ENCODE measurements around the gene SPAG17. TPM values are rescaled to one million over a fixed set of nuclear protein-coding genes. Genes with fewer than 3 reads are reported as not detected.

Gene SPAG17
- total RNA-seq, 2 donors from 2014 or later = 2.2 TPM; not detected in 1

GRCh38 chr1:118100686-118101514 is 84.1 kb downstream of the SPAG17 start:
- Mint-ChIP-seq H3K27me3 (no peaks in the 10 kb centered on the region), H3K4me3 (no peak overlapping the region), H3K27ac (no peak overlapping the region), H3K9me3 (peaks cover 3% of the 10 kb centered on the region), H3K36me3 (no peaks in the 10 kb centered on the region), H3K4me1 (ENCODE audit: low read depth in 2 of 2) (no peaks in the 10 kb centered on the region)
- ATAC-seq (no peak), DNase-seq (ENCODE audit: low spot score) (no peak)

GRCh38 chr1:118099686-118100085 is 85.3 kb downstream of the SPAG17 start:
- peaks cover 3% of the 10 kb centered on the region for H3K9me3 Mint-ChIP-seq
- H3K27ac Mint-ChIP-seq = no peak overlapping the region
- no peaks in the 10 kb centered on the region for H3K4me1 Mint-ChIP-seq (ENCODE audit: low read depth in 2 of 2)
- no peak overlapping the region for H3K4me3 Mint-ChIP-seq
- DNase-seq (ENCODE audit: low spot score) (no peak), ATAC-seq (no peak)
- H3K27me3 Mint-ChIP-seq = no peaks in the 10 kb centered on the region
- H3K36me3 Mint-ChIP-seq = no peaks in the 10 kb centered on the region

- DNase-seq (ENCODE audit: low spot score) (no peak), ATAC-seq (no peak)
- Mint-ChIP-seq H3K36me3 (no peaks in the 10 kb centered on the region), H3K4me1 (ENCODE audit: low read depth in 2 of 2) (no peaks in the 10 kb centered on the region), H3K27me3 (peaks cover 0 to under 1% of the 10 kb centered on the region in 2 donors), H3K9me3 (peaks cover 3% of the 10 kb centered on the region), H3K4me3 (no peak overlapping the region), H3K27ac (no peak overlapping the region)
Observed at GRCh38 chr1:118097622-118098348, 87.2 kb downstream of the SPAG17 start.

- no peak overlapping the region for H3K27ac Mint-ChIP-seq
- ATAC-seq (no peak), DNase-seq (ENCODE audit: low spot score) (no peak)
- H3K36me3 Mint-ChIP-seq = no peaks in the 10 kb centered on the region
- H3K27me3 Mint-ChIP-seq = peaks cover 0 to 7% of the 10 kb centered on the region in 2 donors
- H3K4me3 Mint-ChIP-seq = no peak overlapping the region
- H3K4me1 Mint-ChIP-seq (ENCODE audit: low read depth in 2 of 2) = no peaks in the 10 kb centered on the region
- H3K9me3 Mint-ChIP-seq = peaks cover 12% of the 10 kb centered on the region
Observed at GRCh38 chr1:118093017-118093416, 92.0 kb downstream of the SPAG17 start.

DNA sequence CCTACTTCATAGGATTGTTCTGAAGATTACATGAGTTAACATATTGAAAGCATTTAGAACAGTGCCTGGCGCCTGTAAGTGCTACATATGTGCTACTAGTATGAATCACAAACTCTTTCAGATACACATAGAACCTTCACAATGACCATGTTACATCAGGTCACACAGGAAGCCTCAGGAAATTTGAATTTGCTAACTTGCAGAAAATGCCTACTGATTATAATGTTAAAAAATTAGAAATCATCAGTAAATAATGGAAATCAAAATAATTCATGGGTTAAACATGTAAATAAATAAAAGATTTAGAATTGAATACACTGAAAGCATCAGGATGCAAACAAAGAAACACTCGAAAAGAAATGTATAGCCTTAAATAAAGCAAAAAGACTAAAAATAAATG is 94.9 kb downstream of the SPAG17 start:
- peaks cover 0 to 7% of the 10 kb centered on the region in 2 donors for H3K27me3 Mint-ChIP-seq
- no peaks in the 10 kb centered on the region for H3K4me1 Mint-ChIP-seq (ENCODE audit: low read depth in 2 of 2)
- no peak for DNase-seq (ENCODE audit: low spot score)
- peaks cover 12% of the 10 kb centered on the region for H3K9me3 Mint-ChIP-seq
- no peaks in the 10 kb centered on the region for H3K36me3 Mint-ChIP-seq
- H3K27ac Mint-ChIP-seq = no peak overlapping the region
- ATAC-seq = no peak
- H3K4me3 Mint-ChIP-seq = no peak overlapping the region

DNA sequence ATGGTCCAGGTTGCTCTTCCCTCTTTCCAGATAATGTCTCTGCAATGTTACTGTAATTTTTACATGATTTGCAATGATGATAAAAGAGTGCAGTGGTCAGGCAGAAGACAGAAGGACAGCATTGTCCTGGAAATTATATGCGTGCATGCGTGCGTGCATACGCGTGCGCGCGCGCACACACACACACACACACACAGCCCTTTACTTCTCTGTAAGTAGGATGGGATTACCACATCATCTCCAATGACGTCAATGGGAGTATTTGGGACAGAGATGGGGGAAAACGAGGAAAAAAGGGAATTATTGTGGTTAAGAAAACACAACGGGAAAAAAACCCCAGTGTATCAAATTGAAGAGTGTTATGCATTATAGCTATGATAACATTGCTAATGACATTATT is 99.7 kb downstream of the SPAG17 start:
- ATAC-seq (no peak), DNase-seq (ENCODE audit: low spot score) (no peak)
- Mint-ChIP-seq H3K9me3 (peaks cover 18% of the 10 kb centered on the region), H3K27ac (no peak overlapping the region), H3K4me3 (no peak overlapping the region), H3K4me1 (ENCODE audit: low read depth in 2 of 2) (no peaks in the 10 kb centered on the region), H3K27me3 (no peaks in the 10 kb centered on the region), H3K36me3 (no peaks in the 10 kb centered on the region)

DNA sequence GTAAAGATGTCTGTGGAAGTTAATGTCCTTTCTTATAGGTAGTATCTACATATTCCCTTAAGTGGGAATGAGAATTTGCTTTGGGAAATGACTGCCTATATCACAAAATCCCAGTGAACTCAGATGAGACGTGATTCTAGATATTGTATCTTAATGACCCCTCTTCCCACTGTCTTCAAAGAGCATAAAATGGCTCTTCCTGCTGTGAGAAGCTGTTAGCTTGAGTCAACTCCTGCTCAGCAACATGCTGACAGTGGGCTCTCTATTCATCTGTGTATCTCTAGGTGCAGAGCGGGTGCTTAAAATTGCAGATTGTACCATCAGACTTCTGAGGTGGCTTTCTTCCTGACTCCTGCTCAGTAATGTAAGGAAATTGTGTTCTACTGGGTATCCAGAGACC is 100.6 kb downstream of the SPAG17 start:
- H3K36me3 Mint-ChIP-seq = no peaks in the 10 kb centered on the region
- no peak overlapping the region for H3K27ac Mint-ChIP-seq
- peaks cover 18% of the 10 kb centered on the region for H3K9me3 Mint-ChIP-seq
- no peak overlapping the region for H3K4me3 Mint-ChIP-seq
- H3K27me3 Mint-ChIP-seq = no peaks in the 10 kb centered on the region
- no peak for ATAC-seq
- H3K4me1 Mint-ChIP-seq (ENCODE audit: low read depth in 2 of 2) = no peaks in the 10 kb centered on the region
- DNase-seq (ENCODE audit: low spot score) = no peak

DNA sequence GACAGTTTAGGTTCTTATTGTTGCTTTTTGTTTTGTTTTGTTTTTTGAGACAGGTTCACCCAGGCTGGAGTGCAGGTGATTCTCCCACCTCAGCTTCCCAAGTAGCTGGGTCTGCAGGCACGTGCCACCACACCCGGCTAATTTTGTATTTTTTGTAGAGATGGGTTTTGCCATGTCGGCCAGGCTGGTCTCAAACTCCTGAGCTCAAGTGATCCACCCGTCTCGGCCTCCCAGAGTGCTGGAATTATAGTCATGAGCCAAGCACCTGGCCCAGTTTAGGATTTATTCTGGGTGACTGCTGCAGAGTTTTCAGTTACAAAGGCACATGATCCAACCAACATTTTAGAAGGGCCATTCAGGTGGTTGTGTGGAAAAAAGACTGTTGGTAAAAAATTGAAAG is 102.0 kb downstream of the SPAG17 start:
- Mint-ChIP-seq H3K4me3 (no peak overlapping the region), H3K27ac (no peak overlapping the region), H3K9me3 (peaks cover 13% of the 10 kb centered on the region), H3K36me3 (no peaks in the 10 kb centered on the region), H3K27me3 (no peaks in the 10 kb centered on the region), H3K4me1 (ENCODE audit: low read depth in 2 of 2) (no peaks in the 10 kb centered on the region)
- DNase-seq (ENCODE audit: low spot score) (no peak), ATAC-seq (no peak)

GRCh38 chr1:118081387-118081786 is 103.6 kb downstream of the SPAG17 start:
- Mint-ChIP-seq H3K4me3 (no peak overlapping the region), H3K9me3 (peaks cover 13% of the 10 kb centered on the region), H3K27ac (no peak overlapping the region), H3K4me1 (ENCODE audit: low read depth in 2 of 2) (no peaks in the 10 kb centered on the region), H3K27me3 (no peaks in the 10 kb centered on the region), H3K36me3 (no peaks in the 10 kb centered on the region)
- ATAC-seq = no peak
- no peak for DNase-seq (ENCODE audit: low spot score)

DNA sequence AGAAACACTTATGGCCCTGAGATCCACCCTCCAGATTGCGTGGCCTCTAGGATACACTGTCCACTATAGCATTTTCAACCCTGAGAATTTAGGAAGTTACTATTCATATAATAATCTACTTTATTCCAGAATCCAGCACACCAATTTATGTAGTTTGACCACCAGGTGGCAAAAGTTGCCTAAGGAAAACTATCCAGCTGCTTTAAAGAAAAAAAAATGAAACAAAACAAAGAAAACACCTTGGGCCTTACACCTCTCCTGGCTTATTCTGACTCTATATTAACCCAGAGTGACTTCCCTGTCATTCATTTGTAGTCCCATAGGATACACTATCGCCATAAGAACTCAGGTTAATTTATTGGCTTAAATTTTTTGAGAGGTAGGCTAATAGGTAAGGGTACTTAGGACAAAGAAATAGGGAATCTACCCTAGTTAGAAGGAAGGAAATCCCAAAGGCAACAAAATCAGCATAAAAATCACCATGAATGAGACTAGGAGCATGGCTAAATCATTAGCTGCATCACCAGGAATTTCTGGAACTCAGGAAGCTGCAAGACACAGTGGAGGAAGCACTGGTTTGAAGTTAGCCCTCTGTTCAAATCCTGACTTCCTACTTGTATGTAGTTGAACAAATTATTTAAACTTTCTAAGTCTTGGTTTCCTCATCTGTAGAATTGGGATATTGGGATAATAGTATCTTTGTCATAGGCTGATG is 107.5 kb downstream of the SPAG17 start:
- no peaks in the 10 kb centered on the region for H3K36me3 Mint-ChIP-seq
- DNase-seq (ENCODE audit: low spot score) (no peak), ATAC-seq (no peak)
- H3K27me3 Mint-ChIP-seq = no peaks in the 10 kb centered on the region
- peaks cover 4% of the 10 kb centered on the region for H3K9me3 Mint-ChIP-seq
- H3K27ac Mint-ChIP-seq = no peak overlapping the region
- no peaks in the 10 kb centered on the region for H3K4me1 Mint-ChIP-seq (ENCODE audit: low read depth in 2 of 2)
- no peak overlapping the region for H3K4me3 Mint-ChIP-seq

DNA sequence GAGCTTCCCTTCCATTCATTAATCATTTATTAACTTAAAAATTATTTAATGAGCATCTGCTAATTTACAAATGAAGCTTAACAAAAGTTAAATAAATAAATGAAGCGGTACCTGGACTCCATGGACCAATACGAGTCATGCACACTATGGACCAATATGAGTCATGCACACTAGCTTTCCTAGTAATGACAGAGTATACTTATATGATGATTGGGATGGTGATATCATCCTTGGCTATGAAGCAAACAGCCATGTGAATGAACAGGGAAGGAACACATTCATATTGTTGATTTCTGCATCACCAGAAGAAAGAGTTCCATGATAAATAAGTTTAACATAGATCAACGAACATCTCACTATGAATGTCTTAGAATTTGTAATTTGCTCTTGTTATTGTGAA is 109.9 kb downstream of the SPAG17 start:
- no peak overlapping the region for H3K27ac Mint-ChIP-seq
- no peak for DNase-seq (ENCODE audit: low spot score)
- no peaks in the 10 kb centered on the region for H3K4me1 Mint-ChIP-seq (ENCODE audit: low read depth in 2 of 2)
- H3K4me3 Mint-ChIP-seq = no peak overlapping the region
- ATAC-seq = no peak
- no peaks in the 10 kb centered on the region for H3K9me3 Mint-ChIP-seq
- H3K36me3 Mint-ChIP-seq = no peaks in the 10 kb centered on the region
- no peaks in the 10 kb centered on the region for H3K27me3 Mint-ChIP-seq

GRCh38 chr1:118073648-118074435 is 111.2 kb downstream of the SPAG17 start:
- no peak for DNase-seq (ENCODE audit: low spot score)
- Mint-ChIP-seq H3K27me3 (no peaks in the 10 kb centered on the region), H3K4me1 (ENCODE audit: low read depth in 2 of 2) (no peaks in the 10 kb centered on the region), H3K9me3 (no peaks in the 10 kb centered on the region), H3K36me3 (no peaks in the 10 kb centered on the region), H3K4me3 (no peak overlapping the region), H3K27ac (no peak overlapping the region)
- no peak for ATAC-seq

DNA sequence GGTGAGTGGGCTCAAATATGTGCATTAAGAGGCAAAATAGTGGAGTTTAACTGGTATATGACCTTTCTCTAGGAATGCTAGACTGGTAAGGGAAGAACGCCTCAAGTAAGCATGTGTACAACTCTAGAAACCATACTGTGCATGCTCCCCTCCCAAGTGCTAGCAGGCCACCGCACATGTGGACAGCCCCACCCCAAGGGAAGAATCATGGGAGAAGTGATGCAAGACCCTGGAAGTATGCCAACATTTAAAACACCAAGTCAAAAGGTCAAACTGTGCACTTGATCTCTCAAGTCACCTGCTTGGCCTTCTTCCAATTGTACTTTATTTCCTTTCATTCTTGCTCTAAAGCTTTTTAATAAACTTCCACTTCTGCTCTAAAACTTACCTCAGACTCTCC is 135.0 kb downstream of the SPAG17 start:
- H3K4me1 Mint-ChIP-seq (ENCODE audit: low read depth in 2 of 2) = no peaks in the 10 kb centered on the region
- H3K36me3 Mint-ChIP-seq = no peaks in the 10 kb centered on the region
- H3K9me3 Mint-ChIP-seq = no peaks in the 10 kb centered on the region
- no peak overlapping the region for H3K4me3 Mint-ChIP-seq
- no peak for ATAC-seq
- H3K27me3 Mint-ChIP-seq = peaks cover 0 to 2% of the 10 kb centered on the region in 2 donors
- no peak for DNase-seq (ENCODE audit: low spot score)
- H3K27ac Mint-ChIP-seq = no peak overlapping the region

Data from natural killer cell treated with Interleukin-12 subunit alpha and Interleukin-12 subunit beta and Interleukin-15 and Interleukin-18, amount 100 ng/mL, for 72 hours (primary cell).